SIG-M5 treated with dmso at 0.1 percent for 504 hours (cell line): ENCODE results near the gene GTF3C1.
"Not testable (repeated sequence)": the region's sequence is repeated elsewhere in the genome, so short reads cannot be mapped to it uniquely, and the experiment has no call there.

Source experiments
- DNase-seq: peaks from one replicate; lab custom pipeline; 2025; ENCODE audit not compliant: unreplicated experiment; lab: John Stamatoyannopoulos, UW

GTF3C1 gene

GRCh38 chr16:27447301-27447700 is 102.4 kb downstream of the GTF3C1 start:
- no peak for DNase-seq

GRCh38 chr16:27446721-27447120 is 103.0 kb downstream of the GTF3C1 start:
- no peak for DNase-seq

GRCh38 chr16:27445502-27446175 is 104.1 kb downstream of the GTF3C1 start:
- DNase-seq: no peak

GRCh38 chr16:27444470-27444869 is 105.2 kb downstream of the GTF3C1 start:
- DNase-seq: no peak

DNA sequence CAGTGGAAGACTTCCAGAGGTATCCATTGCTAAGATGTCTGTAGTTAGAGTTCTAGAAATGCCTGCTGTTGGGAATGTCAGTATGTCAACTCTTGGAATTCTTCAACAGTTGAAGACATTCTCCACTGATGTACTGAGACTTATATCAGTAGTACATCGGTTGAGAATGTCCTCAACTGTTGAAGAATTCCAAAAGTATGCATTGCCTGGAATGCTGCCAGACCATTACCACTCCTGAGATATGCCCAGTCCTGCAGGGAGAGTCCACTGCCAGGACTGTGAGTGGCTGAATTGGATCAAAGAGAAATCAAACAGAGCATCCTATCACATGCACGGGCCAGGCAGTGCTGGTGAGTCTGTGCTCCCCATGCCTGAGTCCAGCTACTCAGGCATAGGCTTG is 105.7 kb downstream of the GTF3C1 start:
- DNase-seq: no peak

GRCh38 chr16:27441998-27442397 is 107.7 kb downstream of the GTF3C1 start:
- DNase-seq: no peak

DNA sequence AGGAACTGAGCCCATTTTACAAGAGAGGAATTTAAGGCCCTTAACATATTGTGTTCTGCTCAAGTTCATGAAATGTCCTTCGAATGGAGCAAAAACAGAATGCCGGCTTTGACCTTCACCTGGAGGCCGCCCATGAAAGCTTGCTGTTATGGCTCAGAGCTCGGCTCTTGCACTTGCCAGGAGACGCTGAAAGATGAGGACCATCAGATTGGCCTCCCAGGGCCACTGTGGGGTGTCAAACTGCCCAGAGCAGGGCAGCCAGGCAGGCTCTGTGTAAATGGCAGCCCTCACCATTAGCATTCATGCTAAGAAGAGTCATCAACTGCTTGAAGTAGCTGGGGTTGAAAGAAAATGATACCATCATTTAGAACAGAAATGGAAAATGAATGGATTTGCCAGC is 108.4 kb downstream of the GTF3C1 start:
- no peak for DNase-seq

DNA sequence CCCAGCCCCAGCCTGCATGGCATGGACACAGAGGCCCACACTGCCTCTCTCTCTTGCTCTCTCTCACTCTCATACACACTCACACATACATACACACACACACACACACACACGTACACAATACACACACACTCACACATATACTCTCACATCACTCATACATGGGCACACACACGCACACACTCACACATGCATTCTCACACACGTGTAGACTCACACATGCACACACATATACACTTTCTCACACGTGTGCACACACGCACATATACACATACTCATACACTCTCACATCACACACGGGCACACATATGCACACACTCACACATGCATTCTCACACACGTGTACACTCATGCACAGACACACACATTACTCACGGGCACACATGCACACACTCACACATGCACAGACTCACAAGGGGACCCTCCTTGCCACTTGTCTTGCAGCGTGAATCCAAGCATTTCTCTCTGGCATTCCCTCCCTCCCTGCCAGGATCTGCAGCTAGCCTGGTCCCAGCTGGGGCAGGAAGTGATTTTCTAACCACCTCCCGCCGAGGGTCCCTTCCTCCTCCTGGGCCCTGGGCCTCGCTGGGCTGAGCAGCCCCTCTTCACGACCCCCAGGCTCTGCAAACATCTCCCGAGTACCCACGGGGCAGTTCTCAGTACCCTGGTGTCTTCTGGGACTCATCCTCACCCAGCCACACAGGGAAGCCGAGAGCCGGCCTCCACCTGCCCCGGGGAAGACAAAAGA is 110.3 kb downstream of the GTF3C1 start:
- DNase-seq: no peak

DNA sequence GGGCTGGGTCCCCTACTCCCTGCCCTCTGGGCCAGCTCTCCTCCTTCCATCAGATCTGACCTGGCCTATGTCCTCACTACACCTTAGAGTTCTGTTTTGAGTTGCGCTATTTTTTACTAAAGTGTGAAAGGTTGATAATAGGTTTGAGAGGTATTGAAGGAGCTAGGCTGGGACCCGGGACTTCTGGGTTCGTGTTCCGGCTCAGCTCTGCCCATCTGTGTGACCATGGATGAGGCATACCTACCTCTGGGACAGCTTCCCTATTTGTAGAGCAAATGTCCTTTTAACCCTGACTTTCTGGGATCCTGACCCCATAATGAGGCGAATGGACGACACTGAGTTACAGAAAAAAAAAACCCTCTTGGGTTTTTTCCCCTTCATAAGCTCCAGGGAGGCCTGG is 111.8 kb downstream of the GTF3C1 start:
- no peak for DNase-seq

- DNase-seq: no peak
Measured at GRCh38 chr16:27436921-27437650, 112.6 kb downstream of the GTF3C1 start.

- no peak for DNase-seq
Measured at GRCh38 chr16:27436065-27436464, 113.6 kb downstream of the GTF3C1 start.

GRCh38 chr16:27435146-27435545 is 114.6 kb downstream of the GTF3C1 start:
- not testable (repeated sequence) for DNase-seq

GRCh38 chr16:27434141-27435051 is 115.3 kb downstream of the GTF3C1 start:
- no peak for DNase-seq

DNA sequence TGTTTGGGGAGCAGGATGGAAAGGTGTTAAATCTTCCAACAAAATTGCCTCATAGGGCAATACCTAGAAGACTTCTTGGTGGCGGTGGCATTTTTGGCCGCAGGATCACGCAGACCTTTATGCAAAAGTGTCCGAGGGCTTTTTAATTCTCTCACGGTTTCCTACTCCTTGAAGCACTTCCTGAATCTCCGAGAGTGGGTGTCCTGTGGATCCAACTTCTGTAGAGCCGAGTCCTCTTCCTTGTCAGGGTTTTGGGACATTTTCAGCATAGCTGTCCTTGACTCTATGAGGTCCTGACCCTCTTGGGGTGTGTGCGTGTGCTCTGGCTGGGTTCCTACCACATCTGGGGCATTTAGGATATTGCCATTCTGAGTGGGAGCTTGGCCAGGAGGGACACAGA is 116.1 kb downstream of the GTF3C1 start:
- DNase-seq: no peak

DNA sequence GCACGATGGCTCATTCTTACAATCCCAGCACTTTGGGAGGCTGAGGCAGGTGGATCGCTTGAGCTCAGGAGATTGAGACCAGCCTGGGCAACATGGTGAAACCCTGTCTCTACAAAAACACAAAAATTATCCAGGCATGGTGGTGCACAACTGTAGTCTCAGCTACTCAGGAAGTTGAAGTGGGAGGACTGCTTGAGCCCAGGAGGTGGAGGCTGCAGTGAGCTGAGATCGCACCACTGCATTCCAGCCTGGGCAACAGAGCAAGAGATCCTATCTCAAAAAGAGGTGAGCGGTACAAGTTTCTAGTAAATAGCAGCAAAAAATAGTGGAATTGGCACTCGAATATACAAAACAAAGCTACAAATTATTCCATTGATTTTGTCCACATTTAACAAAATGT is 116.5 kb downstream of the GTF3C1 start:
- not testable (repeated sequence) for DNase-seq

DNA sequence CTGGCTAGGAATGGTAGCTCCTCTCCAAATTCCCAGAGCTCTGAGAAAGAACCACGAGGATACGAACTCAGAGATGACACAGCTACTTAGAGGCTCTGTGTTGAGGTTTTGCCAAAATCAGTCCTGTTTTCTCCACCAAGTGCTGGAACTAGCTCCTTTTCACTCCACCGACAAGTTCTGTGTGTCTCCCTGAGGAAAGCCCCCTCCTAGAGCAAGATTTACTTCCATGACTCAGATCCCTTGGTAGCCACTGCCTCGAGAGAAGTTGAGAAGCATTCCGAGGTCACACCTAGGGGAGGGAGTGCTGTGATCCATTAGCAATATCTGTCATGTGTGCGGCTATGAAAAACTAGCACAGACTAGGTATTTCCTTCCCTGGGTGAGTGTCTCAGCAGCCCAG is 117.2 kb downstream of the GTF3C1 start:
- DNase-seq: no peak

GRCh38 chr16:27431773-27432532 is 117.8 kb downstream of the GTF3C1 start:
- no peak for DNase-seq

- DNase-seq: no peak
Measured at GRCh38 chr16:27430923-27431484, 118.7 kb downstream of the GTF3C1 start.

DNA sequence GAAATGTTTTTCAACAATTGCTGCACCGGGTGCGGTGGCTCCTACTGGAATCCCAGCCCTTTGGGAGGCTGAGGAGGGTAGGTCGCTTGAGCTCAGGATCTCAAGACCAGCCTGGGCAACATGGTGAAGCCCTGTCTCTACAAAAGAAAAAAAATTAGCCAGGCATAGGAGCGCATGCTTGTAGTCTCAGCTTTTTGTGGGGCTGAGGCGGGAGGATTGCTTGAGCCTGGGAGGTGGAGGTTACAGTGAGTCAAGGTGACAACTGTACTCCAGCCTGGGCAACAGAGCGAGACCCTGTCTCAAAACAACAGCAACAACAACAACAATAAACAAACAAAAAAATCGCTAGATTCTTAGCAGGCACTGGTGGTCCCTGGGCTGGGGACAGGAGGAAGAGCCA is 119.2 kb downstream of the GTF3C1 start:
- DNase-seq: no peak

- no peak for DNase-seq
Measured at GRCh38 chr16:27429981-27430441, 119.7 kb downstream of the GTF3C1 start.
